DOHH2 (cell line): Measurements from ENCODE around the gene KRT73.

ENCODE experiments used
- H3F3A ChIP-seq: fragments of 200-600 bp; sonication (generic), shearing (Covaris generic); 2 replicates; pipeline ENCODE4 v1.6.0; 2016; ENCODE audit warnings: antibody characterized with exemption, mild to moderate bottlenecking; ENCODE audit not compliant: control insufficient read depth, insufficient read depth
- H3K27ac ChIP-seq: fragments of 200-600 bp; sonication (generic); 2 replicates; pipeline ENCODE4 v1.5.1; 2014; ENCODE audit warnings: low read depth, mild to moderate bottlenecking, low read length, moderate library complexity
- H3K27me3 ChIP-seq: fragments of 200-600 bp; sonication (generic); 2 replicates; pipeline ENCODE4 v1.6.1; 2014; ENCODE audit warnings: mild to moderate bottlenecking, low read length, mixed read lengths; ENCODE audit not compliant: control insufficient read depth
- H3K36me3 ChIP-seq: fragments of 200-600 bp; sonication (generic); 2 replicates; pipeline ENCODE4 v1.6.1; 2014; ENCODE audit warnings: mild to moderate bottlenecking, low read length, moderate library complexity, mixed read lengths; ENCODE audit not compliant: control insufficient read depth
- H3K4me1 ChIP-seq: fragments of 200-600 bp; sonication (generic); 2 replicates; pipeline ENCODE4 v1.6.1; 2014; ENCODE audit warnings: mild to moderate bottlenecking, low read length, mixed read lengths; ENCODE audit not compliant: control insufficient read depth
- H3K4me2 ChIP-seq: fragments of 200-600 bp; sonication (generic); 2 replicates; pipeline ENCODE4 v1.6.0; 2014; ENCODE audit warnings: mild to moderate bottlenecking, low read length, moderate library complexity
- H3K4me3 ChIP-seq: fragments of 200-600 bp; sonication (generic); 2 replicates; pipeline ENCODE4 v1.5.1; 2014; ENCODE audit warnings: mild to moderate bottlenecking, low read length, mixed read lengths
- H3K79me2 ChIP-seq: fragments of 200-600 bp; sonication (generic); 2 replicates; pipeline ENCODE4 v1.6.1; 2014; ENCODE audit warnings: mild to moderate bottlenecking, low read length, mixed read lengths; ENCODE audit not compliant: control insufficient read depth
- H3K9me2 ChIP-seq: fragments of 200-600 bp; sonication (generic); replicated peaks from 2 replicates; pipeline ENCODE4 v1.6.1; 2014; ENCODE audit warnings: mild to moderate bottlenecking, low read length, mixed read lengths; ENCODE audit not compliant: control insufficient read depth
- H3K9me3 ChIP-seq: fragments of 200-600 bp; sonication (generic); 2 replicates; pipeline ENCODE4 v1.6.1; 2014; ENCODE audit warnings: antibody characterized with exemption, low read length, mixed read lengths; ENCODE audit not compliant: control insufficient read depth, insufficient read depth
- H4K20me1 ChIP-seq: fragments of 200-600 bp; sonication (generic); 2 replicates; pipeline ENCODE4 v1.6.0; 2014; ENCODE audit warnings: low read depth, mild to moderate bottlenecking, antibody characterized with exemption, low read length, moderate library complexity; ENCODE audit not compliant: control insufficient read depth, insufficient read depth
- EZH2phosphoT487 ChIP-seq: fragments of 200-600 bp; sonication (generic); IDR thresholded peaks from 2 replicates; pipeline ENCODE4 v1.6.1; 2017; ENCODE audit warnings: borderline replicate concordance, mild to moderate bottlenecking, antibody characterized with exemption, low read length, moderate library complexity, mixed read lengths
- TF ChIP-seq, protein P1 (sequence below): fragments of 200-600 bp; sonication (generic); IDR thresholded peaks from one replicate; pipeline ENCODE4 v1.5.1; 2014; ENCODE audit warnings: antibody characterized with exemption, mild to moderate bottlenecking, low read depth, low read length; ENCODE audit not compliant: poor library complexity, severe bottlenecking

The KRT73 gene

DNA sequence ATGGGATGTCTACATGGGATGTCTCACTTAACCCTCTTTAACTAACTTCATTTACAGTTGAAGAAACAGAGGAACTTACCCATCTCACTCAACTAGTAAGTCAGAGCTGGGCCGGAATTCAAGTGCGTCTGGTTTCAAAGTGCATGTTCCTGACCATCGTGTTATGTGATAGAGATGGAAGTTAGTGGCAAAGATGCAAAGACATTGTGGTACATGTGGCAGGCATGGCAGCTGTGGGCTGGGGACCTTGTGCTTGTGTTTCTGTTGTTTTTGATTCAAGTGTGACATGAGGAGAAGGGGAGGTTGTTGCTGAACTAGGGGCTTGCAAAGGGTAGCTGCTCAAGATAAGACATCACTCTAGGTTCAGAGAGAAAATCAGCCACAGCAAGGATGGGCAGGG is 42.4 kb downstream of the KRT73 start:
- no peaks in the 10 kb centered on the region for H3K9me2 ChIP-seq
- H3K9me3 ChIP-seq: no peaks in the 10 kb centered on the region
- no peak overlapping the region for H3K4me3 ChIP-seq

DNA sequence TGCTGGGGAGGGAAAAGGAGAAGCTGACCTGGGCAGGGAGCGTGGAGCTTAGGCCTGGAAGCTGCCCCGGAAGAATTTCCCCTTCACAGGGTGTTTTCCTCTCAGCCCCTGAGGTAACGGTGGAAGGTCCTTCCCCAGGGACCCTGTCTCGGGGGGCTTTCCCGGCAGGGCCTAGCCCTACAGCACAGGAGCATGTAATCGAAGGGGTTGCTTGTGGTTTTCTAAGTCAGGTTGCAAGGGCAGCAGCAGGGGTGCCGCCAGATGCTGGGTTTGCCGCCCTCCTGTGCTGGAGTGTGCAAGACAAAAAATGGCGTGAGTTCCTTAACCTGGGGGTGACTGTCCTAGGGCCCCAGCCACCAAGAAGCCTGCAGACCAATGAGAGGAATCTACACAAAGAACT is 43.1 kb downstream of the KRT73 start:
- no peaks in the 10 kb centered on the region for H3K9me2 ChIP-seq
- peaks cover 37% of the 10 kb centered on the region for H3K27me3 ChIP-seq
- no peaks in the 10 kb centered on the region for H3F3A ChIP-seq
- no peaks in the 10 kb centered on the region for H3K36me3 ChIP-seq
- no peak overlapping the region for H3K4me2 ChIP-seq
- no peaks in the 10 kb centered on the region for H3K79me2 ChIP-seq
- no peak overlapping the region for H3K27ac ChIP-seq
- no peak for TF ChIP-seq EZH2phosphoT487
- no peaks in the 10 kb centered on the region for H3K9me3 ChIP-seq
- no peaks in the 10 kb centered on the region for H4K20me1 ChIP-seq
- H3K4me1 ChIP-seq: peaks cover 9% of the 10 kb centered on the region; the same call in 1 of the 2 replicates
- no peak overlapping the region for H3K4me3 ChIP-seq

More for the DNA sequence above, 42.4 kb downstream of the KRT73 start:
- H3K27me3 ChIP-seq: peaks cover 34% of the 10 kb centered on the region
- no peaks in the 10 kb centered on the region for H3K36me3 ChIP-seq
- H3K4me2 ChIP-seq: no peak overlapping the region
- no peaks in the 10 kb centered on the region for H3F3A ChIP-seq
- no peaks in the 10 kb centered on the region for H3K79me2 ChIP-seq
- no peak overlapping the region for H3K27ac ChIP-seq
- TF ChIP-seq, protein P1, sequence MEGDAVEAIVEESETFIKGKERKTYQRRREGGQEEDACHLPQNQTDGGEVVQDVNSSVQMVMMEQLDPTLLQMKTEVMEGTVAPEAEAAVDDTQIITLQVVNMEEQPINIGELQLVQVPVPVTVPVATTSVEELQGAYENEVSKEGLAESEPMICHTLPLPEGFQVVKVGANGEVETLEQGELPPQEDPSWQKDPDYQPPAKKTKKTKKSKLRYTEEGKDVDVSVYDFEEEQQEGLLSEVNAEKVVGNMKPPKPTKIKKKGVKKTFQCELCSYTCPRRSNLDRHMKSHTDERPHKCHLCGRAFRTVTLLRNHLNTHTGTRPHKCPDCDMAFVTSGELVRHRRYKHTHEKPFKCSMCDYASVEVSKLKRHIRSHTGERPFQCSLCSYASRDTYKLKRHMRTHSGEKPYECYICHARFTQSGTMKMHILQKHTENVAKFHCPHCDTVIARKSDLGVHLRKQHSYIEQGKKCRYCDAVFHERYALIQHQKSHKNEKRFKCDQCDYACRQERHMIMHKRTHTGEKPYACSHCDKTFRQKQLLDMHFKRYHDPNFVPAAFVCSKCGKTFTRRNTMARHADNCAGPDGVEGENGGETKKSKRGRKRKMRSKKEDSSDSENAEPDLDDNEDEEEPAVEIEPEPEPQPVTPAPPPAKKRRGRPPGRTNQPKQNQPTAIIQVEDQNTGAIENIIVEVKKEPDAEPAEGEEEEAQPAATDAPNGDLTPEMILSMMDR: no peak
- no peak for TF ChIP-seq EZH2phosphoT487
- H3K4me1 ChIP-seq: peaks cover 9% of the 10 kb centered on the region; the same call in 1 of the 2 replicates
- no peaks in the 10 kb centered on the region for H4K20me1 ChIP-seq

DNA sequence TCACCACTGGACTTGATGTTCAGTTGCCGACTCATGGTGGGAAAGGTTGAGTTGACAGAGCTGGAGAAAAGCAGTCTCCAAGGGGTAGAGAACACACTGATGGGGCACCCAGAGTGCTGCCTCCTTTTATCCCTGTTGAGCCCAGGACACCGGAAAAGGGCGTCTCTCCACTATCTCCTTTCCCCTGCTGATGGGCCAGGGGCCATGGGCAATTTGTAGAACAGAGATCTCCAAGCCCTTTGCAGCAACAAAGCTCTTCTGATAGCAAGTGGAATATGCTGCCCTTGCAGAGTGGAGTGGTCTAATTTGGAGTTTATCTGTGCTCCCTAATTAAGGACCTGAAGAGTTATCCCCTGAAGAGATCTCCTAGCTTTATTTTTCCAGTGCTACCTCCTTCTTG is 44.6 kb downstream of the KRT73 start, which contains the start of gene KRT74:
TSS of gene KRT74 (minus strand) at position 101 of the 400 bp plus-strand sequence. CDS start at position 35, 66 bp downstream.
- H3K4me1 ChIP-seq: peaks cover 9% of the 10 kb centered on the region; the same call in 1 of the 2 replicates
- H3K4me3 ChIP-seq: no peak within 1 kb of the TSS
- H4K20me1 ChIP-seq: no peaks in the 10 kb centered on the region
- no peaks in the 10 kb centered on the region for H3K9me2 ChIP-seq
- no peaks in the 10 kb centered on the region for H3K36me3 ChIP-seq
- H3K79me2 ChIP-seq: no peaks in the 10 kb centered on the region
- H3F3A ChIP-seq: no peaks in the 10 kb centered on the region
- TF ChIP-seq, protein P1: no peak
- TF ChIP-seq EZH2phosphoT487: no peak
- H3K27ac ChIP-seq: no peak within 1 kb of the TSS
- H3K27me3 ChIP-seq: peaks cover 35% of the 10 kb centered on the region
- H3K4me2 ChIP-seq: no peak within 1 kb of the TSS
- no peaks in the 10 kb centered on the region for H3K9me3 ChIP-seq

DNA sequence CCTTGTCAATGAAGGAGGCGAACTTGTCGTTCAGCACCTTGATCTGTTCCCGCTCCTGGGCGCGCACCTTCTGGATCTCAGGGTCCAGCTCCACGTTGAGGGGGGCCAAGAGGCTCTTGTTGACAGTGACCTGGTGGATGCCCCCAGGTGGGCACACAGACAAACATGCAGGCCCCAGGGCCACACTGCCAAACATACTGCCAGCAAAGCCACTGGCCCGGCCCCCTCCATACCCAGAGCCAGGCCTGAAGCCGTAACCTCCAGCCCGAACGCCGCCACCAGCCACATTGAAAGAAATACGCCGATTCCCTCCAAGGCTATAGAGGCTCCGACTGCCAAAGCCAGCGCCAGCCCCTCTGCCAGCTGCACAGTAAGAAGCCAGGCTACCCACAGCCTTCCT is 45.1 kb downstream of the KRT73 start:
- no peak overlapping the region for H3K4me3 ChIP-seq
- TF ChIP-seq, protein P1: no peak
- no peak for TF ChIP-seq EZH2phosphoT487
- no peak overlapping the region for H3K27ac ChIP-seq
- H3K4me2 ChIP-seq: no peak overlapping the region
- no peaks in the 10 kb centered on the region for H3F3A ChIP-seq
- no peaks in the 10 kb centered on the region for H3K9me3 ChIP-seq
- peaks cover 33% of the 10 kb centered on the region for H3K27me3 ChIP-seq
- peaks cover 9% of the 10 kb centered on the region; the same call in 1 of the 2 replicates for H3K4me1 ChIP-seq
- no peaks in the 10 kb centered on the region for H4K20me1 ChIP-seq
- no peaks in the 10 kb centered on the region for H3K79me2 ChIP-seq
- H3K36me3 ChIP-seq: no peaks in the 10 kb centered on the region
- H3K9me2 ChIP-seq: no peaks in the 10 kb centered on the region
